ENCODE measurements around the gene MED29. TPM values are rescaled to one million over a fixed set of nuclear protein-coding genes. Genes with fewer than 3 reads are reported as not detected.

MED29 gene
- total RNA-seq, 4 donors from 2014 or later, result 25.5 to 48.1 (median 37.7) TPM

GRCh38 chr19:39416152-39417120, 25.3 kb downstream of the MED29 start:
- in situ Hi-C loops (cut with MboI; ENCODE audit: low sequenced_read_pairs in 4 of 4), result no loop called here
- H3K9me3 ChIP-seq, result no peaks in the 10 kb centered on the region
- no peak for TF ChIP-seq POLR2A (IDR thresholded peaks at IDR 0.05)
- TF ChIP-seq CTCF (IDR thresholded peaks at IDR 0.05 in 4 of 5, conservative IDR thresholded peaks at IDR 0.05 in 1 of 5), result no peak
- H3K27ac ChIP-seq, result no peak overlapping the region
- intact Hi-C loops (cut with DNase I; ENCODE audit: low total_unique reads), result loop anchor here (10.0 kb wide), 1 partner anchor 418 kb away; the partner anchor contains the start of gene DYRK1B
- ATAC-seq, result no peak
- H3K4me3 ChIP-seq, result no peak overlapping the region
- no peaks in the 10 kb centered on the region for H3K36me3 ChIP-seq
- DNase-seq, result no peak
- H3K4me1 ChIP-seq, result peaks cover 2 to 3% of the 10 kb centered on the region in 2 donors
- H3K27me3 ChIP-seq, result no peaks in the 10 kb centered on the region

- intact Hi-C loops (cut with DNase I; ENCODE audit: low total_unique reads), result loop anchor here (10.0 kb wide), 1 partner anchor 417 kb away; the partner anchor contains the start of gene DYRK1B
- no peak for DNase-seq
These were observed 26.4 kb downstream of the MED29 start for GRCh38 chr19:39417463-39418181.

GRCh38 chr19:39419003-39419402, 27.8 kb downstream of the MED29 start:
- no peak overlapping the region for H3K4me3 ChIP-seq
- intact Hi-C loops (cut with DNase I; ENCODE audit: low total_unique reads), result loop anchor here (10.0 kb wide), 1 partner anchor 416 kb away; the partner anchor contains the start of gene DYRK1B
- DNase-seq, result no peak
- H3K27me3 ChIP-seq, result no peaks in the 10 kb centered on the region
- no peak for ATAC-seq
- no peaks in the 10 kb centered on the region for H3K9me3 ChIP-seq
- no peaks in the 10 kb centered on the region for H3K4me1 ChIP-seq
- H3K36me3 ChIP-seq, result no peaks in the 10 kb centered on the region
- no peak overlapping the region for H3K27ac ChIP-seq
- TF ChIP-seq POLR2A (IDR thresholded peaks at IDR 0.05) (no peak), CTCF (IDR thresholded peaks at IDR 0.05 in 4 of 5, conservative IDR thresholded peaks at IDR 0.05 in 1 of 5) (no peak)
- in situ Hi-C loops (cut with MboI; ENCODE audit: low sequenced_read_pairs in 4 of 4), result no loop called here

More at GRCh38 chr19:39417463-39418181, 26.4 kb downstream of the MED29 start:
- Histone ChIP-seq H3K4me1 (no peaks in the 10 kb centered on the region), H3K27me3 (no peaks in the 10 kb centered on the region), H3K4me3 (no peak overlapping the region), H3K36me3 (no peaks in the 10 kb centered on the region), H3K27ac (no peak overlapping the region), H3K9me3 (no peaks in the 10 kb centered on the region)
- no peak for ATAC-seq
- in situ Hi-C loops (cut with MboI; ENCODE audit: low sequenced_read_pairs in 4 of 4), result no loop called here
- TF ChIP-seq POLR2A (IDR thresholded peaks at IDR 0.05) (no peak), CTCF (IDR thresholded peaks at IDR 0.05 in 4 of 5, conservative IDR thresholded peaks at IDR 0.05 in 1 of 5) (no peak)

- H3K36me3 ChIP-seq, result no peaks in the 10 kb centered on the region
These were observed 29.6 kb downstream of the MED29 start for GRCh38 chr19:39420769-39421168.

More at GRCh38 chr19:39420769-39421168, 29.6 kb downstream of the MED29 start:
- no peak overlapping the region for H3K4me3 ChIP-seq
- in situ Hi-C loops (cut with MboI; ENCODE audit: low sequenced_read_pairs in 4 of 4), result no loop called here
- no peak for DNase-seq
- intact Hi-C loops (cut with DNase I; ENCODE audit: low total_unique reads), result no loop called here
- TF ChIP-seq POLR2A (IDR thresholded peaks at IDR 0.05) (no peak), CTCF (IDR thresholded peaks at IDR 0.05 in 4 of 5, conservative IDR thresholded peaks at IDR 0.05 in 1 of 5) (no peak)
- no peaks in the 10 kb centered on the region for H3K4me1 ChIP-seq
- H3K9me3 ChIP-seq, result no peaks in the 10 kb centered on the region
- H3K27me3 ChIP-seq, result no peaks in the 10 kb centered on the region
- ATAC-seq, result no peak
- no peak overlapping the region for H3K27ac ChIP-seq

All from gastrocnemius medialis (tissue), 4 donors.